Mononuclear cell (primary cell): Measurements from ENCODE around the gene TMIGD1. TPM values are rescaled to one million over a fixed set of nuclear protein-coding genes. Genes with fewer than 3 reads are reported as not detected.
"Not testable (repeated sequence)": the region's sequence is repeated elsewhere in the genome, so short reads cannot be mapped to it uniquely, and the experiment has no call there.

Experiments used
- H3K27me3 ChIP-seq: 2 replicates; pipeline ENCODE4 v1.6.0; 2011; ENCODE audit warnings: low read length, control low read depth; ENCODE audit not compliant: insufficient read depth
- H3K4me1 ChIP-seq: 2 replicates; pipeline ENCODE4 v1.5.1; 2011; ENCODE audit warnings: mild to moderate bottlenecking, low read length, control low read depth; ENCODE audit not compliant: insufficient read depth
- H3K4me3 ChIP-seq: 2 replicates; pipeline ENCODE4 v1.5.1; 2011; ENCODE audit warnings: mild to moderate bottlenecking, low read length, moderate library complexity
- H3K9me3 ChIP-seq: 2 replicates; pipeline ENCODE4 v1.5.1; 2011; ENCODE audit warnings: low read depth, mild to moderate bottlenecking, control low read depth, low read length
- total RNA-seq: library from RNA; depleted of rRNA; stranded (reverse); fragments of >200 nt; gene quantifications from one replicate; pipeline ENCODE4 v1.2.3, GENCODE V29; 2012

Gene TMIGD1
- total RNA-seq, 1 donor, result not detected

- no peak overlapping the region for H3K4me3 ChIP-seq
- H3K27me3 ChIP-seq, result no peaks in the 10 kb centered on the region
- H3K9me3 ChIP-seq, result no peaks in the 10 kb centered on the region
- peaks cover 44% of the 10 kb centered on the region for H3K4me1 ChIP-seq
These were observed 11.7 kb upstream of the TMIGD1 start for GRCh38 chr17:30345527-30346075.

GRCh38 chr17:30345089-30345433, 11.2 kb upstream of the TMIGD1 start:
- H3K4me1 ChIP-seq, result peaks cover 44% of the 10 kb centered on the region
- H3K9me3 ChIP-seq, result no peaks in the 10 kb centered on the region
- no peak overlapping the region for H3K4me3 ChIP-seq
- H3K27me3 ChIP-seq, result no peaks in the 10 kb centered on the region

DNA sequence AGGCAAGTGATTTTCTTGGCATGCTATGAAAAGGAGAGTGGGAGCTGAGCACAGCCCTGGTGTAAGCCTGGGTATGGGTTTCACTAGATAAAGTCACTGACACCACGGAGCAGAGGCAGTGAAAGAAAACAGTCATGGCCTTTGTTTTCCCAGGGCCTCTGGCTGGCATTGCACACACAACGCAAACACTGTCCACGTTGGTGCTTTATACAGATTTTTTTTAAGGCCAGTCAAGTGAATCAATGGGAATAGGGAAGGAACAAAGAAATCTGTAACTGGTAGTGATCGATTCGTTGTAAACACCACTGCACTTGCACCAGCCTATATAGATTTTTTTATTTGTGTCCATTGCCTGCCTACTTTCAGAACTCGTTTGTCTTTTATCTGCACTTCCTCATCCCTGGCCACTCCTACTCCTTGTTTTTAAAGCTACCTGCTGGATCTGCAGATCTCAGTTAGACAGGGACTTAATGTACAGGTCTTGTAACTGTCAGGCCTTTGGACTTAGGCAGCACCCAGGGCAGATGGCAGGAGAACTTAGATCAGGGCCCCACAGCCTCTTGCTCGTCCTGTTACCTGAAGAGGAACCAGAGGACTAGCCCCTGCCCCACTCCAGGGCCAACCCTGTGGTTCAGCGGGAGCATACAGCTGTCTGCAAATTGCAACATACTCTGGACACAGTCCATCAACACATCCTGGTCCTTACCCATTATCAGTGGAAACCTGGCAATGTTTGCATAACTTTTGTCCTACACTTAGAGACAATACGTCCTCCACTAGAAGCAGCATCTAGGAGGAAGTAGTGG, 10.6 kb upstream of the TMIGD1 start:
- H3K4me3 ChIP-seq, result no peak overlapping the region
- peaks cover 47% of the 10 kb centered on the region for H3K4me1 ChIP-seq
- H3K27me3 ChIP-seq, result no peaks in the 10 kb centered on the region
- no peaks in the 10 kb centered on the region for H3K9me3 ChIP-seq

DNA sequence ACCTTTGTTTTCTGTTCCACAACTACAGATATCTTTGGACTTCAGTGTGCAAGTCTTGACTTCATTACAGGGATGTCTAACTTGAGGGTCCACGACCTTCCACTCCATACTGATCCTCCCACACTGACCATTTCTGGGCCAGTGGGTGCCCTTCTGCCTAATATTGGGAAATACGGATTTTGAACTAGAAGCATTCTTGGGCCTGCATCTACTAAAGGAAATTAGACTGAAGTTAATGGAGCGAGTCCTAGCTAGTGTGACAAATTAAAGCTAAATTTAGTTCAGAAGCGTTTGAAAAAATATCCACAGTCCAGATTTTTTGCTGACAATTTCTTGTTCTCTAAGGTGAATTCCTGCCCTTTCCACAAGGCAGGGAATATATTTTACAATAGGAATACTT, 9.9 kb upstream of the TMIGD1 start:
- H3K4me3 ChIP-seq, result no peak overlapping the region
- no peaks in the 10 kb centered on the region for H3K9me3 ChIP-seq
- no peaks in the 10 kb centered on the region for H3K27me3 ChIP-seq
- peaks cover 47% of the 10 kb centered on the region for H3K4me1 ChIP-seq

- not testable (repeated sequence) for H3K4me3 ChIP-seq, H3K27me3 ChIP-seq, H3K9me3 ChIP-seq
- H3K4me1 ChIP-seq, result peaks cover 47% of the 10 kb centered on the region
These were observed 9.4 kb upstream of the TMIGD1 start for GRCh38 chr17:30343244-30343643.

- Histone ChIP-seq H3K4me3 (no peak overlapping the region), H3K4me1 (peaks cover 47% of the 10 kb centered on the region), H3K27me3 (no peaks in the 10 kb centered on the region), H3K9me3 (no peaks in the 10 kb centered on the region)
These were observed 7.9 kb upstream of the TMIGD1 start for GRCh38 chr17:30341703-30342249.

DNA sequence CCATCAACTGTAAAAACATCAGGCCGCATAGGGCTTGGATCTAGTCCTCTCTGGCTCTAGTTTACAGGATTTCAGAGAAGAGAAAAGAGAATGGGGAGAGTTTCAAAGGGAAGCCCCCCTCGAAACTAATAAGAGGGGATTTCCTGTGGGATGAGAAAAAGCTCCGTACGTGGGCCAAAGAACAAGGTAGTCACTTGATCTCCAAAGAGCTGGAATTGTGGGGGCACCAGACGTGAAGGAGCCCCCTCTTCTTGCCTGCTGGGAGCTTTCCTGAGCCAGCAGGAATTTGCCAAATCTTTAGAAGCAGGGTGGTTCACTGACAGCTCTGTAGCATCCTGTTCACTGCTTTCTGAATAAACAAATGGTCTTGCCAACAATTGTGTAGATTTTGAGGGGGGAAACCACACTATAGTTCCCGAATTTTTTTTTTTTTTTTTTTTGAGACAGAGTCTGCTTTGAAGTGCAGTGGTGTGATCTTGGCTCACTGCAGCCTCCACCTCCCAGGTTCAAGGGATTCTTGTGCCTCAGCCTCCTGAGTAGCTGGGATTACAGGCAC, 7.0 kb upstream of the TMIGD1 start:
- H3K9me3 ChIP-seq, result no peaks in the 10 kb centered on the region
- H3K27me3 ChIP-seq, result no peaks in the 10 kb centered on the region
- H3K4me1 ChIP-seq, result peaks cover 38% of the 10 kb centered on the region
- no peak overlapping the region for H3K4me3 ChIP-seq

- no peaks in the 10 kb centered on the region for H3K27me3 ChIP-seq
- no peaks in the 10 kb centered on the region for H3K9me3 ChIP-seq
- H3K4me3 ChIP-seq, result no peak overlapping the region
- H3K4me1 ChIP-seq, result peaks cover 21% of the 10 kb centered on the region
These were observed 5.2 kb upstream of the TMIGD1 start for GRCh38 chr17:30339086-30339485.

DNA sequence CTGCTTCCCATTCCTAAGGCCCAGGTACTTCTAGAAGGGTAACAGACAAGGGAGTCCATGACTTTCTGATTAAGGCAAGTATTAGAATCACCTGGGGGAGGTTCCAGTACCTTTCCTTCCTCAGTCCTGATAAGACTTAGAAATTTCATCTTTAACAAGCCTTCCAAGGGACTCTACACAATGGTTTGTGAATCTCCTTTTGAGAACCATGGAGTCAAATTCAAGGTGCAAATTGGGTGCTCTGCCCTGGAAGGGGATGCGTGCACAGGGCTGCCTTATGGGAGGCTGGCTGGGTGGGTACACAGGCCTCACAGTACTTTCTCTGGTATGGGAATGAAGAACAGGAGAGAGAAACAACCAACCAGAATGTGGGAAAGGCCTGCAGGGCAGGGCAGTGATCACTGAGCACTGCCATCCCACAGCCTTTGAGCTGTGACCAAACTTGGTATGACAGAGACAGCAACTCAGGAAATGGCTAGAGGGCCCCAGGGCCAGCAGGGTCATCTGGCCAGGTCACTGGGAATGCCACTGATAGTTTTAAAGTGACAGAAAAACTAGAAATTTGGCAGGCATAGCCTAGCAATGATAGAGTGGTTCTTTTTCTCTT, 3.6 kb upstream of the TMIGD1 start:
- H3K27me3 ChIP-seq, result no peaks in the 10 kb centered on the region

DNA sequence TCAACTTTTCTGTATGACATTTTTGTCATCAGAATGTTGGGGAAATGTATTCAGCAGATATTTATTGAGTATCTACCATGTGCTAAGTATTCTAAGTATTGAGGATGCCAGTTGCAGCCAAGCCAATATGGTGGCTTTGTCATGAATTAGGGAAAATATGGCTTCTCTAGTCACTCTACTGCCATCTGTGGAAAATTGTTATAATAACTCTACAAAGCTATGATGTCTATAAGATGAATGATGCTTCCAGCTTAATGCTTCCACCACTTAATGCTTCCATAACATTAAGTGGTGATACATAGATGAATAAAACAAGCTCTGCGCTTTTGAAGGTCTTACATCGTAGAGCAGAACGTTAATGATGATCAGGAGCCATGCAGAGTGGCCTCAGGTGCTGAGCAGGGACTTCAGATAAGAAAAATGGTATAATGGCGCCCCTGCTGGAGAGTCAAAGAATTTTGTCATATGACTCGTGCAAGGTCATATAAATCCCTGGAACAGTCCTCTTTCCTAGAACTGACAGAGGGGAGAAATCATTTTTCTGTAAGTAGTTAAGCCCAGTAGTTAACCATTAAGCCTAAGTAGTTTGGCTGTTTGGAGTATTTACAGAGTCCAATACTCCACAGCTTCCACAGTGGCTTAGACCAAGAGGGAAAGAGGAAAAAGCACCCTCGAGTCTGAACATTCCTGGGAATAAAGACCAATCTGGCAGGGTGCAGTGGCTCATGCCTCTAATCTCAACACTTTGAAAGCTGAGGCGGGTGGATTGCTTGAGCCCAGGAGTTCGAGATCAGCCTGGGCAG, 2.7 kb upstream of the TMIGD1 start:
- H3K4me1 ChIP-seq, result peaks cover 19% of the 10 kb centered on the region
- no peak overlapping the region for H3K4me3 ChIP-seq
- no peaks in the 10 kb centered on the region for H3K9me3 ChIP-seq
- no peaks in the 10 kb centered on the region for H3K27me3 ChIP-seq

More for the DNA sequence above, 3.6 kb upstream of the TMIGD1 start:
- peaks cover 17% of the 10 kb centered on the region for H3K4me1 ChIP-seq
- no peak overlapping the region for H3K4me3 ChIP-seq
- no peaks in the 10 kb centered on the region for H3K9me3 ChIP-seq

GRCh38 chr17:30334421-30334820, 564 bp upstream of the TMIGD1 start:
- Histone ChIP-seq H3K27me3 (no peaks in the 10 kb centered on the region), H3K9me3 (no peaks in the 10 kb centered on the region), H3K4me1 (peaks cover 15% of the 10 kb centered on the region), H3K4me3 (no peak overlapping the region)

DNA sequence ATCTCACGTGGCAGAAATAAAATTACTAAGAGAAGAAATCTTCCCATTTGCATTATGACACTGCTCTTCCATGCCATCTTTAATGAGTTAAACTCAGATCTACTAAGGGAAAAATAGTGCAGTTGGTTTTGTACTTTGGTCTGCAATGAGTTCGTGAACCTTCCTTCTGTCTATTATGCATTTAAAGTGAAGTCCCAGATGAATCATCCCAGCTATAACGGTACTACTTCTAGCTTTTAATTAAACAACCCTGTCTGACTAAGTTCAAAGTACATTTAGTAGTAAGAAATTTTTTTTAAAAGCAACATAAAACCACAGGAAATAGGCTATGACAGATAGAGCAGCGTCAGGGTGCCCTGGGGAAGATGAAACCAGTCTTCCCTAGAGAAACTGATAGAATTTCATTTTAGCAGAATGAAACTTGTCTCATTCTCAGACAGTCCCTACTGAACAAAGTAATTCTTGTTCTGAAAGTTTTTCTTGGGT, 1.8 kb downstream of the TMIGD1 start:
- no peaks in the 10 kb centered on the region for H3K27me3 ChIP-seq
- no peak overlapping the region for H3K4me3 ChIP-seq
- H3K9me3 ChIP-seq, result no peaks in the 10 kb centered on the region
- H3K4me1 ChIP-seq, result peaks cover 15% of the 10 kb centered on the region

DNA sequence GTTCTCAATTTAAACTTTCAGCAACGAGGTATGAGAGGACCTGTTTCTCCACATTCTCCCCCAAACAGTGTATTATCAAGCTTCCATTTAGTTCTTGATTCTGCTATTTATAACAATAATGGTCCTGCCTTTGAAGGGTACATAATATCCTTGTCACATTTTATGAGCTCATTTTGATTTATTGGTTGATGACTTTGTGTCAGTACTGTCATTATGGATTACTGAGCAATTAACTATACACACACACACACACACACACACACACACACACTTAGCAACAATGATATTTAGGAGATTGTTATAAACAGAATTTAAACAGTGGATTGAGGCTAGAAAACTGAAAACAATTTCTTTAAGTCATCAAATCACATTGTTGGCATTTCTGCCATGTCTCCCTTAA, 7.0 kb downstream of the TMIGD1 start:
- Histone ChIP-seq H3K9me3 (no peaks in the 10 kb centered on the region), H3K4me3 (no peak overlapping the region), H3K27me3 (no peaks in the 10 kb centered on the region), H3K4me1 (peaks cover 33% of the 10 kb centered on the region)

DNA sequence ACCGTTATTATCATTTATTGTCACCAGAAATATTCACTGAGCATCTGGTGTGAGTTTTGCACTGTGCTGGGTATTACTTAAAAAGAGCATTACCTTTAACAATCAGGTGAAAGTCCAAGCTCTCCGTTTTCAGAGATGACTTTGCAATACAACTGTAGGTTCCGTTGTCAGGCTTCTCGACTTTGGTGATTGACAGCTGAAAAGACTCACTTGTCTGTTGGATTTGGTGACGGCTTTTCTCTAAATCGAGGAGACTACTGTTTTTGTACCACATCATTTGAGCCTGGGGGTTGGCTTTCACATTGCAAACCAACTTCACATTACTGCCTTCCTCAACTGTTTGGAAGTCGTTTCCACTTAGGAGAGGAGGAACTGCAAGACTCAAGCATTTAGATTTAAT, 9.1 kb downstream of the TMIGD1 start:
- Histone ChIP-seq H3K4me1 (peaks cover 22% of the 10 kb centered on the region), H3K4me3 (no peak overlapping the region), H3K27me3 (no peaks in the 10 kb centered on the region), H3K9me3 (no peaks in the 10 kb centered on the region)
